ENCODE data around the gene TESK1.

Gene TESK1

DNA sequence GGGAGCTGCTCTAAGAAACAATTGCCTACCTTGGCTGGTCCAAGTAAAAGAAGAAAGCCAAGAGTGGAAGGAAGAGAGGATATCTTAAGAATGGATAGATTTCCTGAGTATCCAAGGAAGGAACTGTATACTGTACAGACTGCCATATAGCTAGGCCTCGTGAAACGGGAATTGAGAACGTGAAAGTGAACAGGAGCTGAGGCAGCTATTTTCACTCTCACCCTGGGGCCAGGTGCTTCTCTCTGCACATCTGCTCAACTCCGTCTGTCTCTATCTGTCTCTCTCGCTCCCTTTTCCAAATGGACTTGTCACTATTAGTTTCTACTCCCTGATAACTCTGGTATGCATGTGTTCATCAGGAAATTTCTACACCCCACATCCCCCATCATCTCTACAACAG is 35.9 kb upstream of the TESK1 start:
- Histone ChIP-seq H3K27me3 (replicated peaks; ENCODE audit: insufficient read depth, low read length) (no peaks in the 10 kb centered on the region), H3K9me3 (replicated peaks; ENCODE audit: insufficient read depth, low read length) (no peaks in the 10 kb centered on the region), H3K27ac (ENCODE audit: low read length) (peak overlapping the region; percentile 89), H3F3A (ENCODE audit: insufficient read depth, low read length) (peaks cover 38% of the 10 kb centered on the region), H3K4me2 (ENCODE audit: low read depth, low read length) (peak overlapping the region; percentile 60), H2AFZ (ENCODE audit: low read length) (peak overlapping the region; percentile 29; the same call in 1 of the 2 replicates), H3K4me1 (ENCODE audit: low read length) (peaks cover 35% of the 10 kb centered on the region), H3K9ac (ENCODE audit: low read length) (peak overlapping the region; percentile 37), H3K79me2 (ENCODE audit: low read length) (no peaks in the 10 kb centered on the region), H3K4me3 (ENCODE audit: low read length) (peak overlapping the region; percentile 29), H4K20me1 (ENCODE audit: insufficient read depth, low read length) (no peaks in the 10 kb centered on the region), H3K9me2 (replicated peaks; ENCODE audit: insufficient read depth, low read length) (no peaks in the 10 kb centered on the region), H3K36me3 (replicated peaks; ENCODE audit: insufficient read depth, low read length) (no peaks in the 10 kb centered on the region)
- TF ChIP-seq CTCF (IDR thresholded peaks at IDR 0.05; ENCODE audit: low read length) (no peak), EZH2phosphoT487 (IDR thresholded peaks at IDR 0.05; ENCODE audit: low read length) (no peak), EZH2 (optimal IDR thresholded peaks at IDR 0.05; ENCODE audit: low read depth, low read length) (no peak)
- peak; percentile 84 for DNase-seq

DNA sequence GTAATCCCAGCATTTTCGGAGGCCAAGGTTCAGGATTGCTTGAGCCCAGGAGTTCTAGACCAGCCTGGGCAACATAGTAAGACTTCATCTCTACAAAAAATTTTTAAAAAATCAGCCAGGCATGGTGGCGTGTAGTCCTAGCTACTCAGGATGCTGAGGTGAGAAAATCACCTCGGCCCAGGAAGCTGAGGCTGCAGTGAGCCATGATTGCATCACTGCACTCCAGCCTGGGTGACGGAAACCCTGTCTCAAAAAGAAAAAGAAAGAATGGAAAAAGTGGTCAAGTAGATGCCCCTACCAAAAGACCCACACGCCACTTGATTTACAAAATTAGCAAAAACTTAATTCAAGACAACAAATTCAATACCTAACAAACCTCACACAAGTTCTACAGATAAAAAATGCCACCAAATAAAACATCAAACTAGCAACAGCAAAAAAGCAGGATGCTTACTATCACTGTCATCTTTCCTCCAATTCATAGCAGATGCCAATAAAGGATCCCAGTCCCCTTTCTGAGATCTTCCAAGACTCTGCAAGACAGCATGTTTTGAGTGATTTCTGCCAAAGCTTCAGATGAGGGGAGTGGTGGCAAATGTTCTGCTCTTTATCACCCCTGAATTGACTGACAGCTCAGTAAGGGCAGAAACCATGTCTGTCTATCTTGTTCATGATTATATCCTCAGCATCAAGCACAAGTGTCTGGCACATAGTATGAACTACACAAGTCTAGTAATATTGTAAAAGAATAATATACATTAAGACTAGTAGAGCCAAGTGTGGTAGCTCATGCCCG is 34.2 kb upstream of the TESK1 start:
- peaks cover 37% of the 10 kb centered on the region for H3F3A ChIP-seq (ENCODE audit: insufficient read depth, low read length)
- no peak overlapping the region for H3K4me3 ChIP-seq (ENCODE audit: low read length)
- H3K9me3 ChIP-seq (replicated peaks; ENCODE audit: insufficient read depth, low read length) = no peaks in the 10 kb centered on the region
- H3K79me2 ChIP-seq (ENCODE audit: low read length) = no peaks in the 10 kb centered on the region
- no peak overlapping the region for H3K9ac ChIP-seq (ENCODE audit: low read length)
- no peaks in the 10 kb centered on the region for H3K9me2 ChIP-seq (replicated peaks; ENCODE audit: insufficient read depth, low read length)
- no peaks in the 10 kb centered on the region for H4K20me1 ChIP-seq (ENCODE audit: insufficient read depth, low read length)
- H3K27me3 ChIP-seq (replicated peaks; ENCODE audit: insufficient read depth, low read length) = no peaks in the 10 kb centered on the region
- H3K4me1 ChIP-seq (ENCODE audit: low read length) = peaks cover 34% of the 10 kb centered on the region
- DNase-seq = no peak
- TF ChIP-seq EZH2phosphoT487 (IDR thresholded peaks at IDR 0.05; ENCODE audit: low read length) (no peak), EZH2 (optimal IDR thresholded peaks at IDR 0.05; ENCODE audit: low read depth, low read length) (no peak), CTCF (IDR thresholded peaks at IDR 0.05; ENCODE audit: low read length) (no peak)
- peak overlapping the region; percentile 89; the same call in 1 of the 2 replicates for H3K27ac ChIP-seq (ENCODE audit: low read length)
- no peak overlapping the region for H2AFZ ChIP-seq (ENCODE audit: low read length)
- H3K36me3 ChIP-seq (replicated peaks; ENCODE audit: insufficient read depth, low read length) = no peaks in the 10 kb centered on the region
- H3K4me2 ChIP-seq (ENCODE audit: low read depth, low read length) = peak overlapping the region; percentile 60; the same call in 1 of the 2 replicates

DNA sequence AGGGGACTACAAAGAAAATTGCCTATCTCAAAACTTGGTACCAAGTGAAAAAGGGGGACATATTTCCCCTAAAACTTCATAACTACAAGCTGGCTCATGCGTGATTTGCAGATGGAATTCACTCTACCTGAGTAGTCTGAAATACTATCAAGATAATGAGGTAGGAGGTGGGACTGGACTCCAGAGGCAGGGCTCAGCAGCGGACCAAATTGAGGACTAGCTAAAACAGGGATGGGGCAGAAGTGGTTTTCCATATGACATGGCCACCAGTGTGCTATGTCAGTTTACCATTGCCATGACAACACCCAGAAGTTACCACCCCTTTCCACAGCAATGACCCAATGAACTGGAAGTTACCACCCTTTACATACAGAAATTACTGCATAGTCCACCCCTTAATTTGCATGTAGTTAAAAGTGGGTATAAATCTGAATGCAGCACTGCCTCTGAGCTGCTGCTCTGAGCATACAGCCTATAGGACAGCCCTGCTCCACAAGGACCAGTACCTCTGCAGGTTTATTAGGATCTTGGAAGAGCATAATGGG is 30.4 kb upstream of the TESK1 start:
- Histone ChIP-seq H3K9ac (ENCODE audit: low read length) (no peak overlapping the region), H3K9me2 (replicated peaks; ENCODE audit: insufficient read depth, low read length) (no peaks in the 10 kb centered on the region), H2AFZ (ENCODE audit: low read length) (no peak overlapping the region), H3F3A (ENCODE audit: insufficient read depth, low read length) (peaks cover 11% of the 10 kb centered on the region), H3K79me2 (ENCODE audit: low read length) (no peaks in the 10 kb centered on the region), H3K27ac (ENCODE audit: low read length) (no peak overlapping the region), H3K4me3 (ENCODE audit: low read length) (no peak overlapping the region), H3K36me3 (replicated peaks; ENCODE audit: insufficient read depth, low read length) (no peaks in the 10 kb centered on the region), H3K9me3 (replicated peaks; ENCODE audit: insufficient read depth, low read length) (no peaks in the 10 kb centered on the region), H4K20me1 (ENCODE audit: insufficient read depth, low read length) (no peaks in the 10 kb centered on the region), H3K4me1 (ENCODE audit: low read length) (peaks cover 11% of the 10 kb centered on the region), H3K27me3 (replicated peaks; ENCODE audit: insufficient read depth, low read length) (no peaks in the 10 kb centered on the region), H3K4me2 (ENCODE audit: low read depth, low read length) (no peak overlapping the region)
- no peak for DNase-seq
- TF ChIP-seq EZH2 (optimal IDR thresholded peaks at IDR 0.05; ENCODE audit: low read depth, low read length) (no peak), EZH2phosphoT487 (IDR thresholded peaks at IDR 0.05; ENCODE audit: low read length) (no peak), CTCF (IDR thresholded peaks at IDR 0.05; ENCODE audit: low read length) (no peak)

Measured in MM.1S (cell line).